Hepatocyte (in vitro differentiated cells): ENCODE measurements around the gene UBE2J2. TPM values are rescaled to one million over a fixed set of nuclear protein-coding genes. Genes with fewer than 3 reads are reported as not detected.

Experiments used
- DNase-seq: peaks from one replicate; pipeline ENCODE4 v3.0.0-alpha.2; 2016; ENCODE audit warnings: low spot score
- H2AFZ ChIP-seq: fragments of 200-600 bp; sonication (generic); 2 replicates; pipeline ENCODE4 v1.6.0; 2016; ENCODE audit warnings: antibody characterized with exemption, mild to moderate bottlenecking
- H3K27ac ChIP-seq: fragments of 200-600 bp; sonication (generic); 2 replicates; pipeline ENCODE4 v1.5.1; 2016; ENCODE audit warnings: mild to moderate bottlenecking
- H3K27me3 ChIP-seq: fragments of 200-600 bp; sonication (generic); 2 replicates; pipeline ENCODE4 v1.6.1; 2016
- H3K36me3 ChIP-seq: fragments of 200-600 bp; sonication (generic); replicated peaks from 2 replicates; pipeline ENCODE4 v1.5.1; 2016; ENCODE audit warnings: low read depth; ENCODE audit not compliant: insufficient read depth
- H3K4me1 ChIP-seq: fragments of 200-600 bp; sonication (generic); 2 replicates; pipeline ENCODE4 v1.5.1; 2016; ENCODE audit warnings: mild to moderate bottlenecking, moderate library complexity; ENCODE audit not compliant: insufficient read depth
- H3K4me2 ChIP-seq: fragments of 200-600 bp; sonication (generic); 2 replicates; pipeline ENCODE4 v1.6.0; 2016
- H3K4me3 ChIP-seq: fragments of 200-600 bp; sonication (generic); 2 replicates; pipeline ENCODE4 v1.5.1; 2016; ENCODE audit warnings: mild to moderate bottlenecking
- H3K79me2 ChIP-seq: fragments of 200-600 bp; sonication (generic); 2 replicates; pipeline ENCODE4 v1.6.0; 2017; ENCODE audit warnings: mild to moderate bottlenecking
- H3K9me2 ChIP-seq: fragments of 200-600 bp; sonication (generic); replicated peaks from 2 replicates; pipeline ENCODE4 v1.6.0; 2017; ENCODE audit warnings: mild to moderate bottlenecking; ENCODE audit not compliant: insufficient read depth
- H3K9me3 ChIP-seq: fragments of 200-600 bp; sonication (generic); 2 replicates; pipeline ENCODE4 v1.5.1; 2016; ENCODE audit warnings: low read depth, mild to moderate bottlenecking
- H4K20me1 ChIP-seq: fragments of 200-600 bp; sonication (generic); 2 replicates; pipeline ENCODE4 v1.6.0; 2016; ENCODE audit warnings: mild to moderate bottlenecking; ENCODE audit not compliant: insufficient read depth, poor library complexity, severe bottlenecking
- CTCF ChIP-seq: fragments of 200-600 bp; sonication (generic); IDR thresholded peaks from 2 replicates; pipeline ENCODE4 v1.5.1; 2016; ENCODE audit warnings: antibody characterized with exemption, mild to moderate bottlenecking; ENCODE audit not compliant: poor library complexity
- EZH2 ChIP-seq: fragments of 200-600 bp; sonication (generic); IDR thresholded peaks from 2 replicates; pipeline ENCODE4 v1.6.1; 2016; ENCODE audit warnings: antibody characterized with exemption, mild to moderate bottlenecking, borderline replicate concordance
- EZH2phosphoT487 ChIP-seq: fragments of 200-600 bp; sonication (generic); IDR thresholded peaks from one replicate; pipeline ENCODE4 v1.6.1; 2018; ENCODE audit warnings: antibody characterized with exemption, mild to moderate bottlenecking, low read depth, moderate library complexity; ENCODE audit not compliant: unreplicated experiment, severe bottlenecking
- WGBS: methylation state at CpG from one replicate; pipeline ENCODE4 v1.1.6; 2016; ENCODE audit warnings: low lambda C conversion rate; ENCODE audit errors: missing lambda C conversion rate; 5-methylcytosine and 5-hydroxymethylcytosine counted together
- polyA plus RNA-seq: library from polyadenylated mRNA; unstranded; fragments of >200 nt; fragmentation: Nextera tagmentation; extraction: Ambion mirVana; gene quantifications from 2 replicates; pipeline ENCODE4 v1.2.1, GENCODE V29; 2016
- total RNA-seq: library from RNA; depleted of rRNA; stranded (reverse); fragments of >200 nt; gene quantifications from 2 replicates; pipeline ENCODE4 v1.2.3, GENCODE V29; 2014

UBE2J2 gene
- total and polyA plus RNA-seq, 2 experiments from 2014 or later, result 31.7 to 66.7 TPM

DNA sequence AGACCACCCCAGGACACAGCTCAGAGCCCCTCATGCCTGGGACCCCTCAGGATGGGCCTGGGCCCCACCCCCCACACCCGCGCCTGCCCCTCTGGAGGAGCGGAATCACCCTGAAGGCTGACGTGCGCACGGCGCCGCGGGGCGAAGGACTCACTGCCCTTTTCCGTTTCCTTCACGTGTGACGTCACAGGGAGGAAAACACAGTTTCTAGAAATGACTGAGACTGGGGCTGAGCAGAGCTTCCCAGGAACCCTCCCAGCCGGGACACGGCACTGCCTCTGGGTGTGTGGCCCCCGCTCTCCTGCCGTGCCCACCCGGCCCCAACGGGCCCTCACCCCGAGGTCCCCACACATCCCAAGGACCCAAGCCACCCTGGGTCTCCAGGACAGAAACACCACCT, 54.3 kb downstream of the UBE2J2 start:
- Histone ChIP-seq H3K36me3 (no peaks in the 10 kb centered on the region), H3K9me2 (no peaks in the 10 kb centered on the region), H3K27ac (no peak overlapping the region), H3K9me3 (no peaks in the 10 kb centered on the region), H3K79me2 (peaks cover 2% of the 10 kb centered on the region), H3K4me1 (no peaks in the 10 kb centered on the region), H3K4me3 (no peak overlapping the region), H3K27me3 (no peaks in the 10 kb centered on the region), H4K20me1 (peaks cover 4% of the 10 kb centered on the region), H2AFZ (no peak overlapping the region), H3K4me2 (no peak overlapping the region)
- no peak for DNase-seq
- TF ChIP-seq EZH2phosphoT487, result no peak
- 100% methylated on average over 8 of the region's 20 CpGs for WGBS

- Histone ChIP-seq H3K27me3 (no peaks in the 10 kb centered on the region), H3K4me2 (no peak overlapping the region), H3K27ac (no peak overlapping the region), H3K9me3 (no peaks in the 10 kb centered on the region), H3K4me1 (no peaks in the 10 kb centered on the region), H4K20me1 (peaks cover 3% of the 10 kb centered on the region), H3K4me3 (no peak overlapping the region), H2AFZ (no peak overlapping the region), H3K36me3 (no peaks in the 10 kb centered on the region), H3K79me2 (no peaks in the 10 kb centered on the region), H3K9me2 (no peaks in the 10 kb centered on the region)
- WGBS, result 96% methylated on average over 24 of the region's 36 CpGs
- no peak for DNase-seq
- TF ChIP-seq CTCF (no peak), EZH2 (no peak), EZH2phosphoT487 (no peak)
These were observed 55.0 kb downstream of the UBE2J2 start for GRCh38 chr1:1218524-1219200.

DNA sequence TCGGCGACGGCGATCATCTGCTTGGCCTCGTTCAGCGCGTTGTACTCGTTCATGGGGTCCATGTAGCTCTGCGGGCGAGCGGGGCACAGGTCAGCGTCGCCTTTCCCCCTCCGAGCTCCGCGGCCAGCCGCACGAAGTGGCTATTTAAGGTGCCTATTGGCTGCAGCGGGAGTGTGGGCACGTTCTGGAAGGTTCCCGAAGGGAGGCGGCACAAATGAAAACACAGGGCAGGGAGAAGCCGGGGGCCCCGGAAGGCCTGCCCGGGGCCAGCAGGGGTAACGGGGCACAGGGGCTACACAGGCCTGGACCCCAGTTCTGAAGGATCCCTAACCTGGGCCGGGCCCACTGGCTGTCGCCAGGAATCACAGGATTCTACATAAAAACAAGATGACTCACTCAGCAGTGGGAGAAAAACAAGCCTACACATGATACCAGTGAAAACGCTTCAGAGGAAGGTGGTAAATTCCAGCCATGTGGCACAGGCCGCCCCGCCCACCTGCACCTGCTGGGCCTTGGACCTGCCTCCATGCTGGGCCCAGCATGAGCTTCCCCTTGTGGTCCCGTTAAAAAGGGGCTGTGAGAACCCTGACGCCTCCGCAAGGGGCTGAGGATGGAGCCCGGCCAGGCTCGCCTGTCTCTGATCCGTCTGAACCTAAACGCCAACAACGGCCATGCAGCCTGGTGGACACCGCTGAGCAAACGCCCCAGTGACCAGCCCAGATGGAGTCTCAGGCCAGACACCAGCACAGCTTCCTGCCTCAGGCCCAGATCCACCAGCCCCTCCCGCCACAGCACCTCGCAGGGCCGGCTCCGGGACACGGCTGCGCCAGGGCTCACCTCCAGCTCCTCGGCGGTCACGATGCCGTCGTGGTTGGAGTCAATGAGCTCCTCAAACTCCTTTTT, 55.8 kb downstream of the UBE2J2 start:
- Histone ChIP-seq H3K9me2 (no peaks in the 10 kb centered on the region), H4K20me1 (peaks cover 3% of the 10 kb centered on the region), H3K36me3 (no peaks in the 10 kb centered on the region), H2AFZ (no peak overlapping the region), H3K27me3 (no peaks in the 10 kb centered on the region), H3K4me2 (no peak overlapping the region), H3K9me3 (no peaks in the 10 kb centered on the region), H3K4me3 (no peak overlapping the region), H3K4me1 (no peaks in the 10 kb centered on the region), H3K27ac (no peak overlapping the region), H3K79me2 (no peaks in the 10 kb centered on the region)
- DNase-seq, result no peak
- WGBS, result 94% methylated on average over 37 of the region's 52 CpGs
- TF ChIP-seq EZH2, result no peak
- no peak for TF ChIP-seq CTCF
- TF ChIP-seq EZH2phosphoT487, result no peak
